GM13977 (cell line): ENCODE data around the gene ZFAND6.
A peak's percentile ranks its signal among the peaks of the same experiment; 100 is the strongest.

Experiments
- DNase-seq: peaks from one replicate; pipeline ENCODE4 v3.0.0; 2012; ENCODE audit warnings: low spot score
- CTCF ChIP-seq: IDR thresholded peaks from 2 replicates; pipeline ENCODE4 v1.5.1; 2012; ENCODE audit warnings: mild to moderate bottlenecking, control low read depth; ENCODE audit not compliant: insufficient read depth; ENCODE audit errors: extremely low read depth, missing control alignments
- in situ Hi-C: fragments of 300-500 bp; cut with MboI; formaldehyde crosslinking; loops from one replicate; pipeline ENCODE4 v1.12.0; 2022; ENCODE audit warnings: low sequenced_read_pairs, low pct_unique_long_range_greater_than_20kb, mixed read lengths, inconsistent platforms; ENCODE audit not compliant: unreplicated experiment

Gene ZFAND6

GRCh38 chr15:80055933-80056332, 3.5 kb upstream of the ZFAND6 start:
- in situ Hi-C loops, result no loop called here
- no peak for TF ChIP-seq CTCF
- no peak for DNase-seq

GRCh38 chr15:80058044-80058443, 1.4 kb upstream of the ZFAND6 start:
- in situ Hi-C loops, result no loop called here
- no peak for TF ChIP-seq CTCF
- no peak for DNase-seq

GRCh38 chr15:80059786-80060355, 395 bp downstream of the ZFAND6 start:
- in situ Hi-C loops, result no loop called here
- no peak for TF ChIP-seq CTCF
- DNase-seq, result peak; percentile 85

- DNase-seq, result no peak
- in situ Hi-C loops, result no loop called here
- TF ChIP-seq CTCF, result peak; percentile 37
Measured at GRCh38 chr15:80060356-80061006, 1.0 kb downstream of the ZFAND6 start.

- in situ Hi-C loops, result no loop called here
- no peak for TF ChIP-seq CTCF
- DNase-seq, result no peak
Measured at GRCh38 chr15:80061582-80061981, 2.1 kb downstream of the ZFAND6 start.

GRCh38 chr15:80066912-80067311, 7.4 kb downstream of the ZFAND6 start:
- in situ Hi-C loops, result no loop called here
- no peak for DNase-seq
- no peak for TF ChIP-seq CTCF
